Measurements from ENCODE around the gene CTR9.

- no peak for TF ChIP-seq CTCF (IDR thresholded peaks at IDR 0.05)
- no peak for TF ChIP-seq POLR2AphosphoS5 (IDR thresholded peaks at IDR 0.05)
- TF ChIP-seq POLR2A (IDR thresholded peaks at IDR 0.05): no peak
Measured at GRCh38 chr11:10747733-10748132, 3.3 kb upstream of the CTR9 start.

Data from suprapubic skin (tissue), 4 donors.